ENCODE data around the gene SCUBE2.
"Not testable (repeated sequence)": the region's sequence is repeated elsewhere in the genome, so short reads cannot be mapped to it uniquely, and the experiment has no call there.

SCUBE2 gene

GRCh38 chr11:8979365-8979764 lies 112.0 kb downstream of the SCUBE2 start:
- FAIRE-seq: peak; percentile 54
- not testable (repeated sequence) for DNase-seq (ENCODE audit: insufficient read length, low spot score)

DNA sequence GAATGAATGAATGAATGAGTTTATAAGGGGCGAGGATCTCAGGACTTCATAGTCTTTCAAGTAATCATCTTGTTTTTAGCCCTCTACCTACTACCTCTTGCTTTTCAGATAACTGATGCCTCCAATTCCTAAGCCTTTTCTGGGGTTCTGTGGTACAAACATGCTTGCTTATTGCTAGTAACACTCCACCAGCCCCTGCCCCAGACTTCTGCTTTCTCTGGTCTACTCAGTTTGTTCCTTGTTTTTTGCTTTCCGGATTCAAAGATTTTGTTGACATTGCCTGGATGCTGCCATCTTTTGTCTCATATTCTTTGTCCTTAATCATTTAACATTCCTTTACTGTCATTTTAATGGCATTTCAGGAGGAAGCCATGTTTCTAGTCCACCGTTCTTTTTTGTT lies 118.3 kb downstream of the SCUBE2 start:
- no peak for FAIRE-seq
- DNase-seq (ENCODE audit: insufficient read length, low spot score): no peak

GRCh38 chr11:8971924-8972316 lies 119.5 kb downstream of the SCUBE2 start:
- FAIRE-seq (no peak), DNase-seq (ENCODE audit: insufficient read length, low spot score) (no peak)

DNA sequence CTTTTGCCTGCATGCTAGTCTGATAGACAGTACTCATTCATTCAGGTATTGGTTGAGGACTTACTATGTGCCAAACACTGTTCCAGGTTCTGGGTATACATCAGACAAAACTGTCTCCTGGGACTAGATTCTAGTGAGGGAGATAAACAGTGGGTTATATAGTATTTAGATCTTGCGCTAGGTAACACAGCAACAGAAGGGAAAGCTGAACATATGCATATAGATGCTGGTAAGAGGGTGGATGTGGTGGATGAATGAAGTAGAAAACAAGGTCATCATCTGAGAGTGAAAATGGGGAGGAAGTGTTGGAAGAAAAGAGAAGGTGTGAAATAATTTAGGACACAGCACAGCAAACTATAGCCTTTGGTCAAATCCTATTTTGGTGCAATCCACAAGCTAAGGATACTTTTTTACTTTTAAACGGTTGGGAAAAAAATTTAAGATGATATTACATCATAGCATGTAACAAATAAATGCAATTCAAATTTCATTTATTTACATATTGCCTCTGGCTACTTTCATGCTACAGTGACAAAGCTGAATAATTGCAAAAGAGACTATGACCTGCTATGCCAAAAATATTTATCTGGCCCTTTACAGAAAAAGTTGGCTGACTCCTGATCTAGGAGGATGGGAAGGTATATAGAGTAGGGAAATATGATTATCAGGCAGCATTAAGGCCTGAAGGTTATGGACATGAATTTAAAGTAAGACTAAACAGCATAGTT lies 120.0 kb downstream of the SCUBE2 start:
- FAIRE-seq (no peak), DNase-seq (ENCODE audit: insufficient read length, low spot score) (no peak)
